Prostate gland (tissue), 2 donors: Measurements from ENCODE around the gene STMP1. TPM values are rescaled to one million over a fixed set of nuclear protein-coding genes. Genes with fewer than 3 reads are reported as not detected.

Source experiments
- DNase-seq: peaks from one replicate; pipeline ENCODE4 v3.0.0-alpha.2; 2019; ENCODE audit warnings: low spot score
- H3K27ac ChIP-seq, 2 donors: fragments of 200-600 bp; sonication (generic); 2 replicates each; pipeline ENCODE4 v1.5.1; 2017 to 2019
- H3K27me3 ChIP-seq: fragments of 200-600 bp; sonication (generic); replicated peaks from 2 replicates; pipeline ENCODE4 v1.5.1; 2019; ENCODE audit not compliant: insufficient read depth
- H3K36me3 ChIP-seq, 2 donors: fragments of 200-600 bp; sonication (generic); 1 replicate in 1 of 2; 2 replicates in 1 of 2; pipeline versions ENCODE4 v1.5.1 to v1.8.1; 2017 to 2019
- H3K4me1 ChIP-seq: fragments of 200-600 bp; sonication (generic); replicated peaks from 2 replicates; pipeline ENCODE4 v1.5.1; 2019
- H3K4me3 ChIP-seq, 2 donors: fragments of 200-600 bp; sonication (generic); 2 replicates each; pipeline ENCODE4 v1.5.1; 2017 to 2019
- H3K9me3 ChIP-seq: fragments of 200-600 bp; sonication (generic); 2 replicates; pipeline ENCODE4 v1.5.1; 2017
- POLR2A ChIP-seq: fragments of 450-650 bp; IDR thresholded peaks from one replicate; pipeline ENCODE4 v1.6.1; 2016; ENCODE audit warnings: antibody characterized with exemption, mild to moderate bottlenecking
- POLR2AphosphoS5 ChIP-seq: sonication (generic); formaldehyde crosslinking; IDR thresholded peaks from one replicate; pipeline ENCODE4 v1.6.1; 2017; ENCODE audit warnings: antibody characterized with exemption
- WGBS: methylation state at CpG from one replicate; pipeline ENCODE4 v1.1.5; 2018; 5-methylcytosine and 5-hydroxymethylcytosine counted together
- intact Hi-C: fragments of 100-400 bp; cut with DNase I; formaldehyde crosslinking; loops from one replicate; pipeline ENCODE4 v1.14.2; 2022
- total RNA-seq, 2 donors: library from RNA; depleted of rRNA; stranded (reverse); fragments of >200 nt; gene quantifications; one replicate each; pipeline ENCODE4 v1.1.0, GENCODE V29; 2016
- TF ChIP-seq, protein P1 (sequence below), 4 experiments: fragments of 200-600 bp in 2 of 4; fragments of 450-650 bp in 2 of 4; sonication (generic) in 2 of 4; IDR thresholded peaks; 1 replicate in 3 of 4; 2 replicates in 1 of 4; pipeline ENCODE4 v1.5.1; 2016 to 2019; ENCODE audit warnings: antibody characterized with exemption in 4 of 4, mild to moderate bottlenecking in 2 of 4, moderate library complexity in 2 of 4

STMP1 gene
- total RNA-seq, 2 donors from 2014 or later, result 29.9 to 31.9 TPM

DNA sequence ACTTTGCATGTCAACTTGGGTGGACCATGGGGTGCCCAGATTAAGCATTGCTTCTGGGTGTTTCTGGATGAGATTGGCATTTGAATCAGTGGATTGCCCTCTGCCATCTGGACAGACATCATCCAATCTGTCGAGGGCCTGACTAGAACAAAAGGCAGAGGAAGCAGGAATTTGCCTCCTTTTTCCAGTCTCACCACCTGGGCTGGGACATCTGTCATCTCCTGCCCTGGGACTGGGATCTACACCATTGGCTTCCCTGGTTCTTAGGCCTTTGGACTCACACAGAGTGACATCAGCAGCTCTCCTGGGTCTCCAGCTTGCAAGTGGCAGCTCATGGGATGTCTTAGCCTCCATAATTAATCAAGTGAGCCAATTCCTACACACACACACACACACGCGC lies 55.4 kb downstream of the STMP1 start:
- intact Hi-C loops, result no loop called here
- Histone ChIP-seq H3K27me3 (no peaks in the 10 kb centered on the region), H3K4me3 (no peak overlapping the region), H3K4me1 (no peaks in the 10 kb centered on the region), H3K36me3 (no peaks in the 10 kb centered on the region), H3K27ac (no peak overlapping the region), H3K9me3 (no peaks in the 10 kb centered on the region)
- 48% methylated on average over 3 of the region's 3 CpGs for WGBS
- DNase-seq, result no peak
- TF ChIP-seq, protein P1, sequence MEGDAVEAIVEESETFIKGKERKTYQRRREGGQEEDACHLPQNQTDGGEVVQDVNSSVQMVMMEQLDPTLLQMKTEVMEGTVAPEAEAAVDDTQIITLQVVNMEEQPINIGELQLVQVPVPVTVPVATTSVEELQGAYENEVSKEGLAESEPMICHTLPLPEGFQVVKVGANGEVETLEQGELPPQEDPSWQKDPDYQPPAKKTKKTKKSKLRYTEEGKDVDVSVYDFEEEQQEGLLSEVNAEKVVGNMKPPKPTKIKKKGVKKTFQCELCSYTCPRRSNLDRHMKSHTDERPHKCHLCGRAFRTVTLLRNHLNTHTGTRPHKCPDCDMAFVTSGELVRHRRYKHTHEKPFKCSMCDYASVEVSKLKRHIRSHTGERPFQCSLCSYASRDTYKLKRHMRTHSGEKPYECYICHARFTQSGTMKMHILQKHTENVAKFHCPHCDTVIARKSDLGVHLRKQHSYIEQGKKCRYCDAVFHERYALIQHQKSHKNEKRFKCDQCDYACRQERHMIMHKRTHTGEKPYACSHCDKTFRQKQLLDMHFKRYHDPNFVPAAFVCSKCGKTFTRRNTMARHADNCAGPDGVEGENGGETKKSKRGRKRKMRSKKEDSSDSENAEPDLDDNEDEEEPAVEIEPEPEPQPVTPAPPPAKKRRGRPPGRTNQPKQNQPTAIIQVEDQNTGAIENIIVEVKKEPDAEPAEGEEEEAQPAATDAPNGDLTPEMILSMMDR (IDR thresholded peaks at IDR 0.05), result no peak
- no peak for TF ChIP-seq POLR2AphosphoS5
- no peak for TF ChIP-seq POLR2A

DNA sequence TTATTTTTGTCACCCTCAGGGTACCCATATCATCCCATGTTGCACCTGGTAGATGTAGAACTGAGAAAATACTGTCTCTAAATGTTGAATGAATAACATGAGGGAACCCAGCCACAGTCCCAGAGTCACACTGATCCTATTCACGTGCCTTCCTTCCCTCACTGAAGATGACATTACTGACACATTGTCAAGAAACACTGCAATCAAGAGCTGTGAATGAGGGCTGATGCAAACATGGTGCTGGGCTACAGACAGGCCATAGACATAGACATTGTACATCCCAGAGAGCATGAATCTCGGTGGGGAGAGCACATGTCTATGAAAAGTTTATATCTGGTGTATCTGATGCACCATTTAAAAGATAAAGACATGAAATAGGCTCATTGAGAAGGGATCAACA lies 55.9 kb downstream of the STMP1 start:
- whole genome bisulfite sequencing, result 92% methylated on average over 2 of the region's 2 CpGs
- no peaks in the 10 kb centered on the region for H3K27me3 ChIP-seq
- H3K4me3 ChIP-seq, result no peak overlapping the region
- TF ChIP-seq, protein P1 (IDR thresholded peaks at IDR 0.05), result no peak
- TF ChIP-seq POLR2AphosphoS5, result no peak
- no peak for TF ChIP-seq POLR2A
- no peaks in the 10 kb centered on the region for H3K9me3 ChIP-seq
- no peak overlapping the region for H3K27ac ChIP-seq
- no peaks in the 10 kb centered on the region for H3K36me3 ChIP-seq
- intact Hi-C loops, result no loop called here
- no peaks in the 10 kb centered on the region for H3K4me1 ChIP-seq
- no peak for DNase-seq

DNA sequence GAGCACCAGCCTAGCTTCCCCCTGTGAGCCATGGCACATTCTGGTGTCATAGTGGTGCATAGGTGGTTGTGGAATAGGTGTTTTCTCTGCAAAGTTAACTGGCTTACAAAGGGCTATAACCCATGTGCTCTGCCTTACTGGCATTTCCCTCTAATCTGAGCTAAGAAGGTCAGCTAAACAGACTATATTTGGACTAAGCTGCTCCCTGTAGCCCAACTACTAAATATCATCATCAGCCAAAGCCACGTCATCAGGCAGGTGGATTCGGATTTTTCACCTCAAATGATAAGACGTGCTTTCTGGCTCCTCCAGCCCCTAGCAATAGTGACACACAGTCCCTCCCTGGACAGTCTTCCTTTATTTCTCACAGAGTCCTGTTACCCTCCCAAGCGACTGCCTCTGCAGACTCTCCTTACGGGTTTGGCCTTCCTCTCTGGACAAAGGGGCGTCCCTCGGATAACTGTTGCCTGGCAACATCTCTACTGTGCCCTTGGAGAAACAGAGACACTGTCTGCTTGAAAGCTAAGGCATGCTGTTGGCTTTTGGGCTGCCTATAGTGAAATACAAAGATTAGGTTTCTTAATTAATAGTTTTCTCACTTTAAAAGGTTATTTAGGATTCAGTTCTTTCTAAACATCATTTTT lies 56.6 kb downstream of the STMP1 start:
- Histone ChIP-seq H3K9me3 (no peaks in the 10 kb centered on the region), H3K36me3 (no peaks in the 10 kb centered on the region), H3K27me3 (no peaks in the 10 kb centered on the region), H3K4me1 (no peaks in the 10 kb centered on the region), H3K27ac (no peak overlapping the region), H3K4me3 (no peak overlapping the region)
- WGBS, result 54% methylated on average over 7 of the region's 7 CpGs
- intact Hi-C loops, result no loop called here
- no peak for DNase-seq
- no peak for TF ChIP-seq POLR2AphosphoS5
- TF ChIP-seq, protein P1 (IDR thresholded peaks at IDR 0.05), result no peak
- no peak for TF ChIP-seq POLR2A

DNA sequence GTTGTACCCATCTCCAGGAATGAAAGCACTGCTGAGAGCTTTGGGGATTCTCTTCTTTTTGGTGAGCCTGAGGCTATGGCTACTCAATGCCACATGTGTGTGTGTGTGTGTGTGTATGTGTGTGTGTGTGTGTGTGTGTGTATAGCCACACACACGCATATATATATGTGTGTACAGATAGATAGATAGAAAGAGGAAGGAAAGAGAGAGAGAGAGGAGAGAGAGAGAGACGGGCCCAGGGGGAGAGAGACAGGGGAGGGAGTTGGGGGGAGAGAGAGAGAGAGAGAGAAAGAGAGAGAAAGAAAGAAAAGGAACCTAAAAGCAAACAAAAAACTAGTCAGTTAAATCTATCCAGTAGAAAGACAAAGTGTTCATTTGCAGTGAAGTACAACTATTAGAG lies 57.4 kb downstream of the STMP1 start:
- 62% methylated on average over 2 of the region's 2 CpGs for WGBS
- Histone ChIP-seq H3K4me1 (no peaks in the 10 kb centered on the region), H3K27ac (no peak overlapping the region), H3K9me3 (no peaks in the 10 kb centered on the region), H3K36me3 (no peaks in the 10 kb centered on the region), H3K27me3 (no peaks in the 10 kb centered on the region), H3K4me3 (no peak overlapping the region)
- intact Hi-C loops, result no loop called here
- TF ChIP-seq, protein P1 (IDR thresholded peaks at IDR 0.05), result no peak
- no peak for TF ChIP-seq POLR2A
- no peak for DNase-seq

DNA sequence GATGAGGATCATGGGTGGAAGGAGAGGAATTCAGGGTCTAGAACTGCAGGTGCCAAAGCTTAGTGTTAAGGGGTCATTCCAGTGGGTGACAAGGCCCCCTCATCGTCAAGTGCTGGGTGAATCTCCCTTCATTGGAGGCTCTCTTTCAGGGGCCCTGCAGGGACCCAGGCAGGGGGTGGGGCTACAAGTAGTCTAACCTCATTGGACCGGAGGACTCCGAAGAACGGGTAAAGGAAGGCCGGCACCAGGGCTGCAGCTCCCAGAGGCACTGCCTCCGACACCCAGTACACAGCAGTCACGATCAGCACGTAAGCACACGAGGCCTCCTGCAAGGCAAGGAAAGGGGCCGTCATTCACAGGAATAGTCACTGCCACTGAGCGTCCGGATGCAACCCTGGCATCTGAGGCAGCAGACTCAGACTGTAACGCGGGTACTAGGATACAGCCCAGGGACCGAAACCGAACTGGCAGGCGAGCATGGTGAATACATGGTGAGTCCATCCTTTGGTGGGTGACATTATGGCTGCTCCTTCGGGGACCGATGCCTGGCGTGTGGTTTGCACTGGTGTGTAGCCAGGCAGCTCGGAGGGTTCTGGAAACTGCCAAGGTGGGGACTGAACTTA lies 59.0 kb downstream of the STMP1 start:
- intact Hi-C loops, result no loop called here
- Histone ChIP-seq H3K4me1 (no peaks in the 10 kb centered on the region), H3K36me3 (no peaks in the 10 kb centered on the region), H3K9me3 (no peaks in the 10 kb centered on the region), H3K4me3 (no peak overlapping the region), H3K27me3 (no peaks in the 10 kb centered on the region), H3K27ac (no peak overlapping the region)
- 95% methylated on average over 21 of the region's 21 CpGs for whole genome bisulfite sequencing
- DNase-seq, result no peak
- TF ChIP-seq, protein P1 (IDR thresholded peaks at IDR 0.05), result no peak
- no peak for TF ChIP-seq POLR2AphosphoS5
- TF ChIP-seq POLR2A, result no peak
